Embryonic facial prominence (tissue), 1 donor: ENCODE measurements around the gene VAT1.

Experiments
- DNase-seq: peaks from one replicate; pipeline ENCODE4 v3.0.0-alpha.2; 2016; ENCODE audit errors: extremely low spot score

VAT1 gene

DNA sequence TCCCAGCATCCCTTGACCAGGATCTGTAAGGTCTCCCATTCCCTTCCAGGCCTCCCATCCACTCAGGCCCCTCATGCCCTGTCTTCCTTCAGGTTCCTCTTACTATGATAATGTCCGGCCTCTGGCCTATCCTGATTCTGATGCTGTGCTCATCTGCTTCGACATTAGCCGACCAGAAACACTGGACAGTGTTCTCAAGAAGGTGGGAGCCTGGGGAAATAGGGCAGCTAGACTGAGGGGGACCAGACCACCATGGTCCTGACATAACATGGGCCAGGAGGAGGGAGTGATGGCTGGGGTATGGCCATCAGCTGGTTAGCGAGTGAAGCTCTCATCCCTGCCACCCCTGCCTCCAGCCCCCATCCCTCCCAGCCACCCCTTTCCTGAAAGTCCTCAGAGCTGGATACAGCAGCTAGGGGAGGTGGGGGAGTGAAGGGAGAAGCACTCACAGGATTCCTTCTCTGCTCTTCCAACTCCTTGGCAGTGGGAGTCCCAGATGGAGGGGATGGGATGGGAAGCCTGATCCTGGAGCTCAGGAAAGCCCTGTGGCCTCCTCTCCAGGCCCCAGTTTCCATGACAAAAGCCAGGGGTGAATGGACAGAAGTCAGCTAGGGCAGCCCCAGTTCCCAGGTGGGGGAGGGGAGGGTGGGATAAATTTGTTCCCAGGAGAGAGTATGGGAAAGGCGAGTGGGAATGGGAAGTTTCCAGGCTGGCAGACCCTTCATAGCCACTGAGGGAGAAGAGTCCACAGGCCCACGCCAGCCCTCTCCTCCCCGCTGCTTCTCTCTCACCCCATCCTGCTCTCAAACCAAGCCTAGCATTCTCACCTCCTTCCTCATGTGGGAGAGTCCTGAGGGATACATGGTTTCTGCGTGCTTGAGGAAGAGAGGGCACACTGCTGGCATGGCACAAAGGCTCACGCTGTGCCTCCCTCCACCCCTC is 5.2 kb upstream of the VAT1 start:
- no peak for DNase-seq

DNA sequence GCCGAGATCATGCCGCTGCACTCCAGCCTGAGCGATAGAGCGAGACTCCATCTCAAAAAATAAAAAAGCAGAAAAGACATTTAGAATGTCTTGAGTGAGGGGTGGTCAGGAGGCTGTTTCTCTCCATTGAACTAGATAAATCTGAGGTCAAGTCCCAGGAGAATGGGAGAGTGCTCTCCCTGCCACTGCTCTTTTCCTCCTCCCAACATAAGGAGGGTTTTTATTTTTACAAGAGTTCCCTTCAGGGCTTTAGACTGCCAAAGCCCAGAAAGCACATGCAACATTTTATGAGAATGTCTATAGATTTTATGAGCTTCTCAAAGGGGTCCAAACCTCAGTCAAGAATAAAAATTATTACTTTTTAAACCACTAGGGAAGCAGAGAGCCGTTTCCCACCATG is 4.4 kb upstream of the VAT1 start:
- DNase-seq: no peak

DNA sequence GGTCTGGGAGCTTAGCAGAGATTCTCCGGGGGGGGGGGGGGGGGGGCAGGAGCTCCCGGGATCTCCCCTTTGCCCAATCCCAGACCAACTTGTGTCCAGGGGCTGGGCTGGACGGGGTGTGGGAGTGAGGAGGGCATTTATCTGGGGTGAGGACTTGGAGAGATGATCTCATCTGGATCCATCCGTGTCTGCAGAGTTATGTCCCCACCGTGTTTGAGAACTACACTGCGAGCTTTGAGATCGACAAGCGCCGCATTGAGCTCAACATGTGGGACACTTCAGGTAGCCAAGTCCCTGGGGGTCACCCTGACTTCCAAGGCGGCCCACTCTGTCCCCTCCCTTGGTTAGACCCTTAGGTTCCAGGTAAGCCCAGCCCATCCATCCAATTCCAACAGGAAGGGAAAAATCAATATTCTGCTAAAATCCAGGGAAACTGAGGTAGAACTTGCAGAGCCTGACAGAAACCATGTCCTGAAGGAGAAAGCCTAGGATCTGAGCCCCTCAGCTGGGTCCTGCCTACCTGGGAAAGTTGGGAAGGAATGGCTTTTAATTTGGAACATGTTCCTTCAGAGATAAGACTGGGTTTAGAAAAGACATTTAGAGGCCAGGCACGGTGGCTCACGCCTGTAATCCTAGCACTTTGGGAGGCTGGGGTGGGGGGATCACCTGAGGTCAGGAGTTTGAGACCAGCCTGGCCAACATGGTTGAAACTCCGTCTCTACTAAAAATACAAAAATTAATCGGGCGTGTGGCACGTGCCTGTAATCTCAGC is 3.8 kb upstream of the VAT1 start:
- DNase-seq: no peak

DNA sequence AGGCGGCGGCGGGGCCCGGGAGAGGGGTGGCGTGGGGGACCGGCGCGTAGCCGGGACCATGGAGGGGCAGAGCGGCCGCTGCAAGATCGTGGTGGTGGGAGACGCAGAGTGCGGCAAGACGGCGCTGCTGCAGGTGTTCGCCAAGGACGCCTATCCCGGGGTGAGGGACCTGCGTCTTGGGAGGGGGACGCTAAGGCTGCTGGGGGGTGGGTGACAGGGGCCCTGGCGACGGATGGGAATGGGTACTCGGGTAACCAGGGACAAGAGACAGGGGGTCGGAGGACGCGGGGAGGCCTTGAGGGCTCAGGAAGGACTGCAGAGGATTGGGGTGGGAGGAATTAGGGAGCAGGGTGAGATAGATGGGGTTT is 3.1 kb upstream of the VAT1 start:
- DNase-seq: no peak

DNA sequence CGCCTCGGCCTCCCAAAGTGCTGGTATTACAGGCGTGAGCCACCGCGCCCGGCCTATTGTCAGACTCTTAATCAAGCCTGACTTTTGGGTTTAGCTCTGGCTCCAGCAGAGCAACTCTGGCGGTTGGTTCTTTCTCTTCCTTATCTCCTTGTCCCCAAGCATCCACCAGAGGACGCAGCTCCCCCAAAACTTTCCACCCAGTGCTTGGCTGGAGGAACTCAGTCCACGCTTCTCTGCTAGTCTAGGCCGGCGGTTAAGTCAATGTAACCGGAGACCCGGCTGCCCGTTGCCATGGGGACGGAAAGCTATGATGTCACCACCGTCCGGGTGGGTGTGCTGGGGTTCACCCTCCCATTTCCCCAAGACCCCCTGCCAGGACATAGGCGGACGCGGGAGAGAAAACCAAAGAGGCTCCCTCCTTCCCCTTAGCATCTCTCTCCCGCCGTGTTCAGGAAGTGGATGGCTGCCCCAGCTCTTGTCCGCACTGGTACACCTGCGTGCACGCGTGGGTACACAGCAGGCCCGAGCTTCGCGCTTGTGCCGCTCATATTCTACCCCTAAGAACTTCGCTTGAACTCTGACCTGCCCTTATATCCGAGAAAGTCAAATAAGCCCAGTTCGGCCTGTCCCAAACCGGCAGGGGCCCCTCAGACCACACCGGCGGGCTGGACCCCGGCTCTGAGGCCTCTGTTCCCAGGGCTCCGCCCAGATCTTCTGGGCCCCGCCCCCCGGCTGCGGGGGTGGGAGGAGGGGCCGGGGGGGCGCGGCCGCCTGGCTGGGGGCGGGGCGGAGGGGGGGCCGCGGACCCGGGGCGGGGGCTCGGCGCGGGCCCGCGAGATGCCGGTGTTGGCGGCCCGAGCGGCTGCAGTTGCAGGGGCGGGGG is 2.5 kb upstream of the VAT1 start, which contains the start of gene RND2:
TSS of gene RND2 (plus strand) at position 825 of the 883 bp plus-strand sequence. CDS start 117 bp downstream, outside the sequence.
- DNase-seq: peak; percentile 93

DNA sequence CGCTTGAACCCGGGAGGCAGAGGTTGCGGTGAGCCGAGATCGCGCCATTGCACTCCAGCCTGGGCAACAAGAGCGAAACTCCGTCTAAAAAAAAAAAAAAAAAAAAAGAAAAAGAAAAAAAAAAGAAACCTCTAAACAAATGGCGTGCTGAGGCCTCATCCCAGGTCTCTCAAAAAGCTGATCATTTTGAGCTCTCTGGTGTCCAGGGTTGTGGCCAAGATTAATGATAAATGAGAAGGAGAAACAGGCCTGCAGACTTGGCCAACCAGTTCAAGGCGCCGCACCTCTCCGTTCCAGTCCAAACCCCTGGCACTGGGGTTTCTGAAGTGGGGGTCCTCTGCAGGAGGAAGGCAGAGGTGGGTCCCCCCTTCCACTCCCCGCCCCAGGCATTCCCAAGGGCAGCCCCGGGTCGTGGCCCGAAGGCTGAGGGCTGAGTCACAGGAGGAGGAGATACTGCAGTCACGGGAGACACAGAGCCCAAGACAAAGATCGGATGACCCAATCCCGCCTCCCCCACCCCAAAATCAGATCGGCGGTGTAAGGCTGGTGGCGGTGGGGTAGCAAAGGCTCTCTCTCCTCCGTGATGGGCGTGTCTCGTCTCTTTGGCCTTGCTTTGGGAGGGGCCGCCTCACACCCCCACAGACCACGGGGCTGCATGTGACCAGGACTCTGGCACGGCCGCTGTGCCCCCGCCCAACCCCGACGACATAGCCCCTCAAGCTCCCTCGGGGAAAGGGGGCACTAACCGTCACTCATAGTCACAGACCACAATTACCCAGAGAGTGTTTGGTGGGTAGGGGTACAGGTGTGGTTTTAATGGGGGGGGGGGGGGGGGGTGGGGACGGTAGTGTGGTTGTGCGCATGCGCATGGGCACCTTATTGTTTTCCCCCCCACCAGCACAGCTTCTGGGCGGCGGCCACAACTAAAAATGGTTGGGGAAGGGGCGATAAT is 1.1 kb downstream of the VAT1 start:
- no peak for DNase-seq

DNA sequence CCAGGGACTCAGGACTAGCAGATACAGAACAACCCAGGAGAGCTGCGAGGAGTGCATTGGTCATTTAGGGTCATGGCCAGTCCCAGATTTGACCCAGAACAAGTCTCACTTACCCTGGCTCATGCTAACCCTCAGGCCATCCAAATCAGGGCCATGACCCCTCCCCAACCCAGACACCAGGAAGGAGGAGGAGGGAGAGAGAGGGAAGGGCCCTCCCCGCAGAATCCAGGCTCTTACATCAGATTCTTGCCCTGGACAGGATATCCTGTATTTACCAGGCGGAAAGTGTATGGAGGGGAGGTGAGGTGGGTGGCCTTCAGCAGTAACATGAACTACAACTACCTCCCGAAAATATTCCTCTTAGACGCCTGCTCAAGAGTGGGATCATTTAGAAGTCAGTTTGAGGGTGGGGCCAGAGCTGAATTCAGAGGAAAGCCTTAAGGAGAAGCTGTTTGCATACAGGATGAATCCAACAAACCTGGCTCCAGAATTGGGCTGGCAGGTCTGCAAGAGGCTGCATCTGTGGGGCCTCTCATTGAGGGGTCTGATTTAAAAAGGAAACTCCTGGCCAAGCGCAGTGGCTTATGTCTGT is 2.1 kb downstream of the VAT1 start:
- no peak for DNase-seq

DNA sequence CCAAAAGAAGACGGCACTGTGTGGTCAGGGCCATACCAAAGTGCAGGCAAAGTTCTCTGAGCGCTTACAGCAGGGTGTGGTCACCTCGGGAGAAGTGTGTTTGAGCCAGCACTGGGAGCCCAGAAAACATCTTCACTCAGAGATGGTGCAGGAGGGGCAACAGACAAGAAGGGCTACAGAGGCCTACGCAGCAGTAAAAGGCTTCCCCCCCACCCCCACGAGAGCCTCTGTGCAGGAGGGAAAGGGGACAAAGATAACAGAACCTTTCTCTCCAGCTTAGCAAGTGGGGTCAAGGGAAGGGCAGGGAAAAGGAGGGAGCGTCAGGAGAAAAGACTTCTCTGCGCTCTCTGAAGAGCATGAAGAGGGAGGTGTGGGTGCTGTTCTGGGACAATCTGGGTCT is 2.8 kb downstream of the VAT1 start:
- no peak for DNase-seq

DNA sequence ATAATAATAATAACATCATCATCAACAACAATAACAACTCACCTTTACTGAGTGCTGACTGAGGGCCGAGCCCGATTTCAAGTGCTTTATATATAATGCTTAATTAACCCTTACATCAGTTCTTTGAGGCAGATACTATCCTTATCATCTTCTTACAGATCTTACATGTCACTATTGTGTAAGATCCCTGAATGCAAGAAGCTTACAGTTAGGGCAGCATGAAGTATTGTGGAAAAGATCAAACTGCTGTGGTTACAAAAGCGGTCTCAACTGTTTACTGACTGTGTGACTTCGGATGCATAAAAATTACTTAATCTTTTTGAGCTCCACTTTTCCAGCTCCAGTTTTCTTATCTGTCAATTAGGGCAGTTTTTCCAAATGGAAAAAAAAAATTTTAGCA is 3.3 kb downstream of the VAT1 start:
- no peak for DNase-seq

DNA sequence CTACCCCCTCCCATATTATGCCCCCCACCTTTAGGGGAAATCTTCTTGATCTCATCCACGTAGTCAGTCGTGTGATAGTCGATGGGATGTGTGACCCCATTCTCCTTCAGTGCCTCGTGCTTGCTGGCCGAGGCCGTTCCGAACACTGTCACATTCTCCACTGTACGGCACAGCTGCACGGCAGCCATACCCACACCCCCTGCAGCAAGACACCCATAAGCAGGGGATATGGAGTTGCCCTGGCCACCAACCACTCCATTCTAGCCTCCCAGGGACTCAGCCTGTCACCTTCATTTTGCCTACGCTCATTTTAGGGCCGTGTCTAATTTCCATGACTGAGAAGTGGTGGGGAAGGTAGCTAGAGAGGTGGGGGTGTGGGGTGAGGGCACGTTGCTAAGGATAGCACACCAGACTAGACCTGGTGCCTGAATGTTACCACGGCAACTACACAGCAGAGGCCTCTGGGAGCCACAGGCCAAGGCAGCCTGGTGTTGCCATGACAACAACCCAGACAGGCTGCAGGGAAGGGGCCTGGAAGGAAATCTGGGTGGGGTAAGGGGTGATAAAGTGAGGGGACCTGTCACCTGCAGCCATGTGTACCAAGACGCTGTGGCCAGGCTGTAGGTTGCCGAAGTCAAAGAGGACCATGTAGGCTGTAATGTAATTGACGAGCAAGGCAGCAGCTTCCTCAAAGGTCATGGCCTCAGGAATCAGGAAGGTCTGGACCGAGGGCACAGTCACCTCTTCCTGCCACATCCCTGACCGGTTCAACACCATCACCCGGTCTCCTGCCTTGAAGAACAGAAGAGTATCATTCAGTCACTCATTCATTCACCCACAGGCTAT is 4.0 kb downstream of the VAT1 start:
- no peak for DNase-seq

DNA sequence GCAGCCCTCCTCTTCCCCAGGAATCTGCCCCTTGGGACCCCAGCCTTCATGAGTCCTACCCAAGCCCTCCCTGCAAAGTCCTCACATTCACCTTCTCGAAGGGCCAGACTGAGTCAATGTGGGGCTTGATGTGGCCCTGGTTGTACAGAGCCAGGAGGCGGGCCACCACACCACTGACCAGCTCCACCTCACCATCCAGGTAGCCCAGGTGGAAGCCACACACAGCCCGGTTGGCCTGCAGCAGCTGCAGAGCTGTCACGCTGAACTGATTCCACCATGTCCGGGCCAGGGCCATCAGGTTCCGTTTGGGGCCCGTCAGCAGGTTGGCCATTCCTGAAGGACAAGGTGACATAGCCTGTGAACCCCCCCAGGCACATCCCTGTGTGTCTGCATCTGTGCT is 6.0 kb downstream of the VAT1 start:
- DNase-seq: no peak

DNA sequence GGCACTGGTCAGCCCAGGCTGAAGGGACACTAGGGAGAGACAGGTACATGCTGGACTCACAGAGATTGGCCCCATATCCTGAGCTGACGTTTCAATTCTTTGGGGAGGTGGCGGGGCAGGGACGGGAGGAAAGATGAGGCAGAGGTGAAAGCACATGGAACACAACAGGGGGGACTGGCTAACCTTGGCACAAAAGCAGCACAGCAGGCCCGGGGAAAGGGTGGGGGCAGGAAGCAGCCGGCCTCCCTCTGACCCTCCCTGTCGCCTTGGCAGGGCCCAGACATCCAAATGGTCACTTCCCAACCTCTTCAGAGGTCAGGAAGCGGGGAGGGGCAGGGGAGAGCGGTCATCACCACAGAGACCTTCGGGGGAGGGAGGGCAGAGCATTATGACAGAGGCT is 6.6 kb downstream of the VAT1 start:
- DNase-seq: no peak

DNA sequence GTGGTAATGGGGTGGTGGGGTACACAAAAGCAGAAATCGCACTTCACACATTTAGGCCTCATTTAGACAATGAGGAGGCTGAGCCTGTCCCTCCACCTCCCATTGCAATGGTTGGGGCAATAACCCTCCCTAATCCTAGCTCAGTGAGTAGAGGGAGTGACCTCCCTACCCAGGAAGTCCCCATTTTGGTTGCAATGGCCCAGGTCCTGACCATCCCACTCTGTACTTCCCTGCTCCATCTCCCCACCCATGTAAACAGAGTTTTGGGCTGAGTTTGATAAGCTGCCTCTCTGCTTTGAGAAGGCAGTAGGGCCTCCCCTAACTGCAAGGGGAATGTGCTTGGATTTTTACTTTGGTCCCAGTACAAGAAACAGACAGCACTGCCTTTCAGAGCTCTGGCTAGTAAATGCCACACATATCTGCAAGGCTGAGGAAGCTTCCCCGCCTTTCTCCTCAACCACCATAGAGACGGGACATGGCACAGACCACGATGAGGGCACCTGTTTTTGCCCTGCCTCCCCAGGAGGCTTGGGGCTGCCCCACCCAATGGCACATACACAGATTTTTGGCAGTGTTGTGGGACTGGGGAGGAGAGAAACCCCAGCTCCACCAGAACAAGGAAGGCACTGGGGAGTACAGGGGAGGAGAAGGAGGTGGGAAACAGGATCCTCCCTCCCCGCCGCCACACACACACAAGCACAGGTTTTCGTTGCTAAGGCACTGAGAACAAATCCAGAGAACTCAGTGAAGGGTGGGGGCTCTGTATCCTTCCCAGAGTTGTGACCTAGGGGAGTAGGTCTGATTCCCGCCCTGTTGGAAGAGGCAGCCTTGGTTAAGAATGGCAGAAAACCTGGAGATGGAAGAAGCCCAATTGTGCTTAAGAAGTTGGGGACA is 7.3 kb downstream of the VAT1 start:
- no peak for DNase-seq

DNA sequence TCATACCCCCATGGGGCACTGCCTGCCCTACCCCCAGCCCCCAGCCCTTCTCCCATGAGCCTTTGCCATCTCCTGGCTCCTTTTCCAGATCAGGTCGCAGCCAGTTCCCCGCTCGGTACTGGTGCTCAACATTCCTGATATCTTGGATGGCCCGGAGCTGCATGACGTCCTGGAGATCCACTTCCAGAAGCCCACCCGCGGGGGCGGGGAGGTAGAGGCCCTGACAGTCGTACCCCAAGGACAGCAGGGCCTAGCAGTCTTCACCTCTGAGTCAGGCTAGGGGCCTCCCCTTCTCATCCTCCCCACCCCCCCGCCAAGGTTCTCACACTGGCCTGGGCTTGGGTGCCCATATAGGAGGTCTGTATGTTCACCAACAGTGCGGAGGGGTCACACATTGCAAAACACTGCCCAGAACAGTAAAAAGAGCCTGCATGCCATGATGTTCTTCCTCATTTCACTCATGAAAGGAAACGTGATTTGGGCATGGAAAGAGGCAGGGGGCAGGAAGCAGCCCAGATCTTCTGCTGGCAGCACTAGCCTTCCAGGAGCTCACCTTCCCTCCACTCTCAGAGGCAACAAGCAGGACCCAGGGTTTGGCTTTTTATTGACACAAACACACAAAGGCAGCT is 8.1 kb downstream of the VAT1 start:
- no peak for DNase-seq

DNA sequence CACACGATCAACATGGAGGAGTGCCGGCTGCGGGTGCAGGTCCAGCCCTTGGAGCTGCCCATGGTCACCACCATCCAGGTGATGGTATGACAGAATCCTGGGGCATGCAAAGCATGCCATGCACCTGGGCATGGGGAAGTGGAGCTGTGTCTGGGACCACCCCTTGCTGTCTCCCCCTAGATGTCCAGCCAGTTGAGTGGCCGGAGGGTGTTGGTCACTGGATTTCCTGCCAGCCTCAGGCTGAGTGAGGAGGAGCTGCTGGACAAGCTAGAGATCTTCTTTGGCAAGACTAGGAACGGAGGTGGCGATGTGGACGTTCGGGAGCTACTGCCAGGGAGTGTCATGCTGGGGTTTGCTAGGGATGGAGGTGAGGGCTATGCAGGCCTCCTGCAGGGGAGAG is 8.9 kb downstream of the VAT1 start:
- no peak for DNase-seq

DNA sequence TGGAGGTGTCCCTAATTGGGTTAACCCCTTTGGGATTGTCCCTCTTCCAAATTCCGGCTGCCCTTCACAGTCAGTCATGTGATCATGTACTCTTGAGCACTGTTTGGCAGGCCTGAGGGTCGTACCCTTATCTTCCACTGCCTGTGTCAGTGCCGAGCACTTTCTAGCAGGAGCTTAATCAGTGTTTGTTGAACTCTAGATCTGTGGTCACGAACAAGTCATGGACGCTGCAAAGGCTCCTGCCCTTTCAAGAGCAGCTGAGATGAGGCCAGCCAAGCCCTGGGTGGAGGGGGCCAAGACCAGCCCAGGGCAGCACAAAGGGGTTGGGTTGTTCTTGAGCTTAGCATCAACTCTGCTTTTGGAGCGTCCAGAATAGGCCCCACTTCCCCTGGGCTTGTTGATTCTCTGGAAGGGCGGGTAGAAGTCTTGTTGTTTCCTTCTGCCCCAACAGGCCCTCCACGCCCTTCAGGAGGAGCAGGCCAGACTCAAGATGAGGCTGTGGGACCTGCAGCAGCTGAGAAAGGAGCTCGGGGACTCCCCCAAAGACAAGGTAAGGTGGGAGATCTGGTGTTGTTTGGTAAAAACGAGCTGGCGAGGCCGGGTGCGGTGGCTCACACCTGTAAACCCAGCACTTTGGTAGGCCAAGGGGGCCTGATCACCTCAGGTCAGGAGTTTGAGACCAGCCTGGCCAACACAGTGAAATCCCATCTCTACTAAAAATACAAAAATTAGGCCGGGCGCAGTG is 10.3 kb downstream of the VAT1 start:
- DNase-seq: no peak

DNA sequence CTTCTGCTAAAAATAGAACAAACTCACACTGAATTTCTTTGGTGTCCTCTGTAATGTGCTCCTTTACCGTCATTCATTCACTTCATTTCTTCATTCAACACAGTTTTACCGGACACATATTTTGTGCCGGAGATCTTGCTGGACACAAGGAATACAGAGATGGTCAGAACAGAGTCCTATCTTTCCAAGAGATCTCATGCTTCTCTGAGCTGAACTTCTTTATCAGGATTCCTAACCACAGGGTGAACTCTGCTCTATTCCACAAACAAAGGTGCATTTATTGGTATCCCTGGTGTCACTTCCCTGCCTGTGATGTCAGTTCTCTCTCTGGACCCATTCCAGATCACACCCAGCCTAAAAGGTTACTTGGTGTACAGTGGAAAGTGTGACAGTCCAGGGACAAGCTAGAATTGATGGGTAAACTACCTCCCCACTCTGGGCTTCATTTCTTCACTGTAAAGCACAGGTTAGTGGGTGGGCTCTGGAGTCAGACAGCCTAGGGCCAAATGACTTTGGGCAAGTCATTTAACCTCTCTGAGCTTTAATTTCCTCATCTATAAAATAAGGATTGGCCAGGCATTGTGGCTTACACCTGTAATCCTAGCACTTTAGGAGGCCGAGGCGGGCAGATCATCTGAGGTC is 11.4 kb downstream of the VAT1 start:
- no peak for DNase-seq
